Measurements from ENCODE around the gene CCDC57.
"Not testable (repeated sequence)": the region's sequence is repeated elsewhere in the genome, so short reads cannot be mapped to it uniquely, and the experiment has no call there.

CCDC57 gene

GRCh38 chr17:82212331-82213250 is at the start of gene CCDC57:
Gene CCDC57, minus strand, starts transcription at chr17:82212842. Its CDS starts 10,898 bp downstream, at chr17:82201944.
- no peak for DNase-seq

DNA sequence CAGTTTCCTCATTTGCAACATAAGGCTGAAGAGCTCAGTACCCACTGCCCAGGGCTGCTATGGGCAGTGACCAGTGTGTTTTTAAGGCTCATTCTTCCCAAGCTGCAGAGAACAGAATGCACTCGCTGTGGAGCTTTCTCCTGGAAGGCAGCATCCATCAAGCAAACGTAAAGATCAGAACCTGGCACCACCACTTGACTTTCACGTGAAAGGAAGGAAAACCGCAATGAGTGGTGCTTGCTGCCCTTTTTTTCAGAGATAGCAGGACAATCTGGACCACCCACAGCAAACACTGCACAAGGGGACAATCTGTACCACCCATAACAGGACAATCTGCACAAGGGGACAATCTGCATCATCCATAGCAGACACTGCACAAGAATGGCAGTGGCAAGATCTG is 49.7 kb upstream of the CCDC57 start:
- no peak for DNase-seq

DNA sequence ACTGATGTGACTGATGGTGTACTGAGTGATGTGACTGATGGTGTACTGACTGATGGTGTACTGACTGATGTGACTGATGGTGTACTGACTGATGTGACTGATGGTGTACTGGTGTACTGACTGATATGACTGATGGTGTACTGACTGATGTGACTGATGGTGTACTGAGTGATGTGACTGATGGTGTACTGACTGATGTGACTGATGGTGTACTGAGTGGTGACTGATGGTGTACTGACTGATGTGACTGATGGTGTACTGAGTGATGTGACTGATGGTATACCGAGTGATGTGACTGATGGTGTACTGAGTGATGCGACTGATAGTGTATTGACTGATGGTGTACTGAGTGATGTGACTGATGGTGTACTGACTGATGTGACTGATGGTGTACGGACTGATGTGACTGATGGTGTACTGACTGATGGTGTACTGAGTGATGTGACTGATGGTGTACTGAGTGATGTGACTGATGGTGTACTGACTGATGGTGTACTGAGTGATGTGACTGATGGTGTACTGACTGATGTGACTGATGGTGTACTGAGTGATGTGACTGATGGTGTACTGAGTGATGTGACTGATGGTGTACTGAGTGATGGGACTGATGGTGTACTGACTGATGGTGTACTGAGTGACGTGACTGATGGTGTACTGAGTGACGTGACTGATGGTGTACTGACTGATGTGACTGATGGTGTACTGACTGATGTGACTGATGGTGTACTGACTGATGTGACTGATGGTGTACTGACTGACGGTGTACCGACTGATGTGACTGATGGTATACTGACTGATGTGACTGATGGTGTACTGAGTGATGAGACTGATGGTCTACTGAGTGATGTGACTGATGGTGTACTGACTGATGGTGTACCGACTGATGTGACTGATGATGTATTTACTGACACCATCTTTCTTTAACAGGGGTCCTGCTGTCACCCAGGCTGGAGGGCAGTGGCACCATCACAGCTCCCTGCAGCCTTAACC is 47.6 kb upstream of the CCDC57 start:
- not testable (repeated sequence) for DNase-seq

- no peak for DNase-seq
Measured at GRCh38 chr17:82258555-82258954, 45.9 kb upstream of the CCDC57 start.

- DNase-seq = no peak
Measured at GRCh38 chr17:82257473-82257872, 44.8 kb upstream of the CCDC57 start.

- no peak for DNase-seq
Measured at GRCh38 chr17:82256242-82256885, 43.7 kb upstream of the CCDC57 start.

DNA sequence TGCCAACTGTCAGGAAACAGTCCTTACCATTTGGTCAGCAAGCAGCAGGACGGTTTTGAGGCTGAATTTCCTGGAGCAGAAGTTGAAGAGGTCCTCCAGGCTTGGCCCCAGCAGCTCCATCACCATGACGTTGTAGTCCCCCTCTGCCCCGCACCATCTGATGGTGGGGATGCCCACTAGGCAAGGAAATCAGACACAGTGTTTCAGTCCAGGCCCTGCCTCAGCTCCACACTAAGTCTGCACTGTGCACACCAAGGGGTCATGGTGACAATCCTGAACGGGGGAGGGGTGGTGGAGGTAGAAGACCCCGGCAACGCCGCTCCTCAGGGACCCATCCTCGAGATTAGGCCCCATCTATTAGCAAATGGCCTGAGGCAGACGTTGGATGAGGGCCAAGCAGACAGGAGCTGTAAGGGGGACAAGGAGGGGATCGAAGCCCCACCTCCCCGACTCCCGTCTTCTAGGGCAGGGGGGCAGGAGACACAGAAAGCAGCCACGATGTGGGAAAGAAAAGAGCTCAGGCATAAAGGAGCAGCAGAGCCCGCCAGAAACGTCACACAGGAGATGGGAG is 42.8 kb upstream of the CCDC57 start:
- no peak for DNase-seq

DNA sequence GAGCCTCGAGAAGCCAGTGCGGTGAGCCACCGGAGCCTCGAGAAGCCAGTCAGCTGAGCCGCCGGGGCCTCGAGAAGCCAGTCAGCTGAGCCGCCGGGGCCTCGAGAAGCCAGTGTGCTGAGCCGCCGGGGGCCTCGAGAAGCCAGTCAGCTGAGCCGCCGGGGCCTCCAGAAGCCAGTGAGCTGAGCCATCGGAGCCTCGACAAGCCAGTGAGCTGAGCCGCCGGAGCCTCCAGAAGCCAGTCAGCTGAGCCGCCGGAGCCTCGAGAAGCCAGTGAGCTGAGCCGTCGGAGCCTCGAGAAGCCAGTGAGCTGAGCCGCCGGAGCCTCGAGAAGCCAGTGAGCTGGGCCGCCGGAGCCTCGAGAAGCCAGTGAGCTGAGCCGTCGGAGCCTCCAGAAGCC is 42.1 kb upstream of the CCDC57 start:
- DNase-seq = not testable (repeated sequence)

GRCh38 chr17:82254096-82254495 is 41.5 kb upstream of the CCDC57 start:
- DNase-seq = not testable (repeated sequence)

- no peak for DNase-seq
Measured at GRCh38 chr17:82253179-82253544, 40.5 kb upstream of the CCDC57 start.

DNA sequence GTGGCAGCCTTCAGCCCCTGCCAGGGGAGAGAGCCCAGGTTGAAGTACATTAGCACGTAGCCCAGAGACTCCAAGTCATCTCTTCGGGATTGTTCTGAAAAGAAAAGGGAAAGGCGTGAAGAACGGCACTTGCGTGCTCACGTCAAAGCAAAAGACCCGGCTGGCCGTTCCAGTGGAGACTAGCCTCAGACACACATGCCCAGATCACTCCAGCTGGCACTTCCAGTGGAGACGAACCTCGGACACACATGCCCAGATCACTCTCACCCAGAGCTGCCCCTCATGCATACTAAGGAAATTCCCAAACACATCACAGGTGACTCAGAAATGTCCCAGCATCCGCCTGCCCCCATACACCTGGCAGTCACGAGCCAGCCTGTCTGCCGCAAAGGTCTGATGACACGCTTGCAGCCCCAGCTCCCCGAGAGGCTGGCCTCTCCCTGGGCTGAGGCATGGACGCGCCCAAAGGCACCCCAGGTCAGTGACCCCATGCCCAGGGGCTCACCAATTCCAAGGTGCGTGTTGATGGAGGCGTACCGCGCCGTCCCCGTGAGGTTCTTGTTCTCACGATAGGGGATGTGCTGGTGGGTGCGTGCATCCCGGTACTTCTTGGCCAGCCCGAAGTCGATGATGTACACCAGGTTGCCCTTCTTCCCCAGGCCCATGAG is 40.0 kb upstream of the CCDC57 start:
- no peak for DNase-seq

- no peak for DNase-seq
Measured at GRCh38 chr17:82250868-82251500, 38.3 kb upstream of the CCDC57 start.

- no peak for DNase-seq
Measured at GRCh38 chr17:82249896-82250581, 37.4 kb upstream of the CCDC57 start.

- DNase-seq = no peak
Measured at GRCh38 chr17:82248815-82249674, 36.4 kb upstream of the CCDC57 start.

DNA sequence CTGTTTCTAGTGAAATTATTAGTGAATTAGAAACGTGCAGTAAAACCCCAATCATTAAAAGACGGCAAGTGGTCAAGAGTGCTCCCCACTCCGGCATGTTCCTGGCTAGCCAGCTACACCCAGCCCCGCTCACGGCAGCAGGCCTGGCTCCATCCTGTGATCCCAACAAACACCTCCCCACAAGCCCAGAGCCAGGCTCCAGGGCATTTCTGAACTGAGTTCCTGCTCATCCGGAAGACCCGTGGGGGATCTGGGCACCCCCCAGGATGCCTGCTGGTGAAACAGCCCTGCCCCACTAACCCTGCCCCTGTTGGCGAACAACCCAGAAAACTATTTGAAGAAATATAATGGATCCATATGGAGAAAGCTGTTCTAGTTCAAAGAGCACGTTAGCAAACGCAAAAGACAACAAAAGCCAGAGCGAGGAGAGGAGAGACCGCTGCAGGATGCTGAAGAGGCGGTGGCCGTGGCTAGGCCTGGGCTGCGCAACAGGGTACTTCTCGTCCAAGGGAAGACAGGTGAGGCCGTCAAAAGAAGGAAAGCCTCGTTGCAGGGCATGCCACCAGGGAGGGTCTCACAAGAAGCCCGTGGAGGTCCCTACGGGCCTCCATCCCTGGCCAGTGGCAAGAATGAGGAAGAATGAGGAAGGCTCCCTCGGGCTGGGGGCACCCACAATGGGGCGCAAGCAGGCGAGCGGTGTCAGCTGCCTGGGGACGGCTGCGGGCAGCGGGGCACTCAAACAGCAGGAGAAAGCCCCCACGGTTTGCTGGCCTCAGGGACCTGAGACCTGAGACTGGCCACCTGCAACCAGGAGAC is 35.4 kb upstream of the CCDC57 start:
- DNase-seq = no peak

- no peak for DNase-seq
Measured at GRCh38 chr17:82247182-82247823, 34.7 kb upstream of the CCDC57 start.

DNA sequence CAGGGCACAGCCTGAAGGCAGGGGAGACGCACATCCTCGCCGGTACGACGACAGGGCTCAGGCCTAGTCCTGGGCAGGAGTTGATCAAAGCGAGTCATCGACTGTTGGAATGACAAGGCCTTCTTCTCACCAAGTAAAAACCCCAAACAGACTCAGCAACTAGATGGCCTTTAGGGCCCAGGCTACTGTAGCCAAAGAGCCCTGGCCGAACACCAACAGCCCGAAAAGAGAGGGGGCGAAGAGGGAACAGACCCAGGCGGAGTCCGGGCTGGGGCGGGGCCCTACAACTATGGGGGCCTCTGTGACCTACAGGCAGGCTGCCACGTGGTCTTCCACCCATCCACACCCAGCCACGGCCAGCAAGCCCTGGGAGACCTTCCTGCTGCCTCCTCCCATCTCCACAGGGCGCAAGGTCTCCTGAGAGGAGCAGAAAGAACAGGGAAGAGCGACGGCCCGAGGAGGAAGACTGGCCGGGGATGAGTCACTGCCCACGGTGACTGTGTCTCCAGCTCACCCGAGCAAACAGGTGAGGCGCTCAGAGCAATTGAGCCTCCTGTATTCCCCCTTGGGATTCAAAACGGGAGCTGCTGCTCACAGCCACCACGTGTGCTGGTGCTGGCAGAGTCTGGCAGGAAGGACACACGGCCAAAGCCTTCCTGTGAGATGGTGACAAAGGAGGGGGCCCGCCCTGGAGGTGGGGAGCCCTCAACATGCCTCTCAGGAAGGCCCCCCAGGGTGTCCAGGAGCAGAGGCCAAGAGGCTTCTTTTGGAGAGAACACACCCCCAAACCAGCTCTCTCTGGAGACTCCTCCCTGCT is 33.9 kb upstream of the CCDC57 start:
- DNase-seq = no peak

DNA sequence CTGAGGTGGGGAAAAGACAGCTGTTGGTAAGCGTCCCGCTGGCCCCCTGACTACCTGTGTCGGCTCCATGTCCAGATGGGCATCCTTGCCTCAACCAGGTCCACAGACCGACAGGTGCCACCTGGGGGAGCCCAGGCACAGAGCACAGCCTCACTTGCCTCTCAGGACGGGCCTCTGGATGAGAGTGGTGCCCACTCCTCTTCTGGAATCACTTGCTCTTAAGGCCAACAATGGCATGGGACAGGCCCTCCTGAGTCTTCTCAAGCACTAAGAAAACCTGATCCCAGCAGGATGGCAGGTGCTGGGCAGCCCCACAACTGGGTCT is 33.4 kb upstream of the CCDC57 start:
- no peak for DNase-seq

Data from NCI-H2029 treated with DMSO at 0.1 percent for 48 hours (cell line).